Measurements from ENCODE around the gene ZFP62. TPM values are rescaled to one million over a fixed set of nuclear protein-coding genes. Genes with fewer than 3 reads are reported as not detected.

ZFP62 gene
- total and polyA plus RNA-seq, 2 donors = 41.1 to 48.6 TPM

GRCh38 chr5:180872419-180872818, 11.3 kb upstream of the ZFP62 start:
- Histone ChIP-seq H3K4me1 (ENCODE audit: control insufficient read depth in 2 of 2, insufficient read depth in 2 of 2, low read length in 2 of 2) (no peaks in the 10 kb centered on the region), H3K4me3 (ENCODE audit: low read length in 2 of 2) (no peak overlapping the region), H3K36me3 (ENCODE audit: control insufficient read depth in 2 of 2, insufficient read depth in 2 of 2, low read length in 1 of 2) (no peaks in the 10 kb centered on the region), H3K9me3 (ENCODE audit: control insufficient read depth in 2 of 2, insufficient read depth in 1 of 2, low read length in 1 of 2) (peaks cover 0 to 2% of the 10 kb centered on the region in 2 donors), H3K27ac (ENCODE audit: low read depth in 1 of 2, low read length in 1 of 2) (no peak overlapping the region), H3K27me3 (ENCODE audit: control insufficient read depth in 2 of 2, insufficient read depth in 1 of 2, low read length in 1 of 2) (peaks cover 0 to 10% of the 10 kb centered on the region in 2 donors)
- no peak for DNase-seq (ENCODE audit: low read depth in 6 of 9, low spot score in 9 of 9)
- 93% methylated on average over 9 of the region's 9 CpGs for WGBS

GRCh38 chr5:180870276-180871068, 9.4 kb upstream of the ZFP62 start:
- Histone ChIP-seq H3K4me1 (ENCODE audit: control insufficient read depth in 2 of 2, insufficient read depth in 2 of 2, low read length in 2 of 2) (no peaks in the 10 kb centered on the region), H3K36me3 (ENCODE audit: control insufficient read depth in 2 of 2, insufficient read depth in 2 of 2, low read length in 1 of 2) (no peaks in the 10 kb centered on the region), H3K4me3 (ENCODE audit: low read length in 2 of 2) (no peak overlapping the region), H3K9me3 (ENCODE audit: control insufficient read depth in 2 of 2, insufficient read depth in 1 of 2, low read length in 1 of 2) (peaks cover 0 to 2% of the 10 kb centered on the region in 2 donors), H3K27ac (ENCODE audit: low read depth in 1 of 2, low read length in 1 of 2) (no peak overlapping the region), H3K27me3 (ENCODE audit: control insufficient read depth in 2 of 2, insufficient read depth in 1 of 2, low read length in 1 of 2) (peaks cover 0 to 13% of the 10 kb centered on the region in 2 donors)
- WGBS = 82% methylated on average over 16 of the region's 16 CpGs
- no peak for DNase-seq (ENCODE audit: low read depth in 6 of 9, low spot score in 9 of 9)

- H3K36me3 ChIP-seq (ENCODE audit: control insufficient read depth in 2 of 2, insufficient read depth in 2 of 2, low read length in 1 of 2) = no peaks in the 10 kb centered on the region
- no peak overlapping the region for H3K27ac ChIP-seq (ENCODE audit: low read depth in 1 of 2, low read length in 1 of 2)
- H3K4me3 ChIP-seq (ENCODE audit: low read length in 2 of 2) = no peak overlapping the region
- 93% methylated on average over 1 of the region's 1 CpG for WGBS
- DNase-seq (ENCODE audit: low read depth in 6 of 9, low spot score in 9 of 9) = no peak
- H3K9me3 ChIP-seq (ENCODE audit: control insufficient read depth in 2 of 2, insufficient read depth in 1 of 2, low read length in 1 of 2) = peaks cover 0 to 2% of the 10 kb centered on the region in 2 donors
- no peaks in the 10 kb centered on the region for H3K4me1 ChIP-seq (ENCODE audit: control insufficient read depth in 2 of 2, insufficient read depth in 2 of 2, low read length in 2 of 2)
- peaks cover 0 to 11% of the 10 kb centered on the region in 2 donors for H3K27me3 ChIP-seq (ENCODE audit: control insufficient read depth in 2 of 2, insufficient read depth in 1 of 2, low read length in 1 of 2)
These were observed 8.5 kb upstream of the ZFP62 start for GRCh38 chr5:180869587-180869986.

GRCh38 chr5:180868960-180869359, 7.9 kb upstream of the ZFP62 start:
- peak; percentile 24 to 83 (median 55) for DNase-seq (ENCODE audit: low read depth in 6 of 9, low spot score in 9 of 9)
- Histone ChIP-seq H3K4me3 (ENCODE audit: low read length in 2 of 2) (no peak overlapping the region), H3K27me3 (ENCODE audit: control insufficient read depth in 2 of 2, insufficient read depth in 1 of 2, low read length in 1 of 2) (peaks cover 0 to 9% of the 10 kb centered on the region in 2 donors), H3K36me3 (ENCODE audit: control insufficient read depth in 2 of 2, insufficient read depth in 2 of 2, low read length in 1 of 2) (no peaks in the 10 kb centered on the region), H3K4me1 (ENCODE audit: control insufficient read depth in 2 of 2, insufficient read depth in 2 of 2, low read length in 2 of 2) (no peaks in the 10 kb centered on the region), H3K9me3 (ENCODE audit: control insufficient read depth in 2 of 2, insufficient read depth in 1 of 2, low read length in 1 of 2) (peaks cover 0 to 2% of the 10 kb centered on the region in 2 donors), H3K27ac (ENCODE audit: low read depth in 1 of 2, low read length in 1 of 2) (no peak overlapping the region)
- WGBS = 6% methylated on average over 3 of the region's 3 CpGs

- DNase-seq (ENCODE audit: low read depth in 6 of 9, low spot score in 9 of 9) = no peak
- Histone ChIP-seq H3K9me3 (ENCODE audit: control insufficient read depth in 2 of 2, insufficient read depth in 1 of 2, low read length in 1 of 2) (no peaks in the 10 kb centered on the region), H3K4me1 (ENCODE audit: control insufficient read depth in 2 of 2, insufficient read depth in 2 of 2, low read length in 2 of 2) (no peaks in the 10 kb centered on the region), H3K4me3 (ENCODE audit: low read length in 2 of 2) (no peak overlapping the region), H3K36me3 (ENCODE audit: control insufficient read depth in 2 of 2, insufficient read depth in 2 of 2, low read length in 1 of 2) (no peaks in the 10 kb centered on the region), H3K27me3 (ENCODE audit: control insufficient read depth in 2 of 2, insufficient read depth in 1 of 2, low read length in 1 of 2) (peaks cover 0 to 5% of the 10 kb centered on the region in 2 donors), H3K27ac (ENCODE audit: low read depth in 1 of 2, low read length in 1 of 2) (no peak overlapping the region)
- WGBS = 94% methylated on average over 10 of the region's 10 CpGs
These were observed 5.9 kb upstream of the ZFP62 start for GRCh38 chr5:180866985-180867384.

GRCh38 chr5:180865981-180866695, 5.1 kb upstream of the ZFP62 start:
- H3K9me3 ChIP-seq (ENCODE audit: control insufficient read depth in 2 of 2, insufficient read depth in 1 of 2, low read length in 1 of 2) = no peaks in the 10 kb centered on the region
- 93% methylated on average over 5 of the region's 5 CpGs for WGBS
- no peak for DNase-seq (ENCODE audit: low read depth in 6 of 9, low spot score in 9 of 9)
- H3K27ac ChIP-seq (ENCODE audit: low read depth in 1 of 2, low read length in 1 of 2) = no peak overlapping the region
- H3K4me1 ChIP-seq (ENCODE audit: control insufficient read depth in 2 of 2, insufficient read depth in 2 of 2, low read length in 2 of 2) = no peaks in the 10 kb centered on the region
- no peaks in the 10 kb centered on the region for H3K36me3 ChIP-seq (ENCODE audit: control insufficient read depth in 2 of 2, insufficient read depth in 2 of 2, low read length in 1 of 2)
- H3K27me3 ChIP-seq (ENCODE audit: control insufficient read depth in 2 of 2, insufficient read depth in 1 of 2, low read length in 1 of 2) = peaks cover 0 to 5% of the 10 kb centered on the region in 2 donors
- no peak overlapping the region for H3K4me3 ChIP-seq (ENCODE audit: low read length in 2 of 2)

GRCh38 chr5:180862645-180863044, 1.6 kb upstream of the ZFP62 start:
- H3K27ac ChIP-seq (ENCODE audit: low read depth in 1 of 2, low read length in 1 of 2) = no peak overlapping the region
- H3K4me1 ChIP-seq (ENCODE audit: control insufficient read depth in 2 of 2, insufficient read depth in 2 of 2, low read length in 2 of 2) = peaks cover 0 to 5% of the 10 kb centered on the region in 2 donors
- no peaks in the 10 kb centered on the region for H3K9me3 ChIP-seq (ENCODE audit: control insufficient read depth in 2 of 2, insufficient read depth in 1 of 2, low read length in 1 of 2)
- no peak for DNase-seq (ENCODE audit: low read depth in 6 of 9, low spot score in 9 of 9)
- peaks cover 6 to 8% of the 10 kb centered on the region in 2 donors for H3K36me3 ChIP-seq (ENCODE audit: control insufficient read depth in 2 of 2, insufficient read depth in 2 of 2, low read length in 1 of 2)
- peaks cover 0 to 3% of the 10 kb centered on the region in 2 donors for H3K27me3 ChIP-seq (ENCODE audit: control insufficient read depth in 2 of 2, insufficient read depth in 1 of 2, low read length in 1 of 2)
- no peak overlapping the region for H3K4me3 ChIP-seq (ENCODE audit: low read length in 2 of 2)
- 95% methylated on average over 11 of the region's 11 CpGs for WGBS

- peak; percentile 42 to 87 (median 68) for DNase-seq (ENCODE audit: low read depth in 6 of 9, low spot score in 9 of 9)
- H3K36me3 ChIP-seq (ENCODE audit: control insufficient read depth in 2 of 2, insufficient read depth in 2 of 2, low read length in 1 of 2) = peaks cover 14 to 16% of the 10 kb centered on the region in 2 donors
- no peaks in the 10 kb centered on the region for H3K9me3 ChIP-seq (ENCODE audit: control insufficient read depth in 2 of 2, insufficient read depth in 1 of 2, low read length in 1 of 2)
- no peaks in the 10 kb centered on the region for H3K27me3 ChIP-seq (ENCODE audit: control insufficient read depth in 2 of 2, insufficient read depth in 1 of 2, low read length in 1 of 2)
- peak overlapping the region; percentile 98 to 99 for H3K27ac ChIP-seq (ENCODE audit: low read depth in 1 of 2, low read length in 1 of 2)
- under 1% methylated on average over 18 of the region's 18 CpGs for WGBS
- H3K4me1 ChIP-seq (ENCODE audit: control insufficient read depth in 2 of 2, insufficient read depth in 2 of 2, low read length in 2 of 2) = peaks cover 0 to 5% of the 10 kb centered on the region in 2 donors
- H3K4me3 ChIP-seq (ENCODE audit: low read length in 2 of 2) = peak overlapping the region; percentile 89 to 92
These were observed 696 bp downstream of the ZFP62 start for GRCh38 chr5:180860273-180860886.

- Histone ChIP-seq H3K27me3 (ENCODE audit: control insufficient read depth in 2 of 2, insufficient read depth in 1 of 2, low read length in 1 of 2) (no peaks in the 10 kb centered on the region), H3K9me3 (ENCODE audit: control insufficient read depth in 2 of 2, insufficient read depth in 1 of 2, low read length in 1 of 2) (no peaks in the 10 kb centered on the region), H3K4me1 (ENCODE audit: control insufficient read depth in 2 of 2, insufficient read depth in 2 of 2, low read length in 2 of 2) (peaks cover 0 to 5% of the 10 kb centered on the region in 2 donors), H3K27ac (ENCODE audit: low read depth in 1 of 2, low read length in 1 of 2) (no peak overlapping the region), H3K4me3 (ENCODE audit: low read length in 2 of 2) (no peak overlapping the region), H3K36me3 (ENCODE audit: control insufficient read depth in 2 of 2, insufficient read depth in 2 of 2, low read length in 1 of 2) (peaks cover 17 to 19% of the 10 kb centered on the region in 2 donors)
- 98% methylated on average over 6 of the region's 6 CpGs for WGBS
- DNase-seq (ENCODE audit: low read depth in 6 of 9, low spot score in 9 of 9) = no peak
These were observed 2.5 kb downstream of the ZFP62 start for GRCh38 chr5:180858586-180858985.

Measured in thymus (tissue), 11 donors.